ENCODE measurements around the gene OGG1. TPM values are rescaled to one million over a fixed set of nuclear protein-coding genes. Genes with fewer than 3 reads are reported as not detected.

OGG1 gene
- polyA plus RNA-seq, 3 donors from 2014 or later = 30.3 to 57.3 (median 44.4) TPM

DNA sequence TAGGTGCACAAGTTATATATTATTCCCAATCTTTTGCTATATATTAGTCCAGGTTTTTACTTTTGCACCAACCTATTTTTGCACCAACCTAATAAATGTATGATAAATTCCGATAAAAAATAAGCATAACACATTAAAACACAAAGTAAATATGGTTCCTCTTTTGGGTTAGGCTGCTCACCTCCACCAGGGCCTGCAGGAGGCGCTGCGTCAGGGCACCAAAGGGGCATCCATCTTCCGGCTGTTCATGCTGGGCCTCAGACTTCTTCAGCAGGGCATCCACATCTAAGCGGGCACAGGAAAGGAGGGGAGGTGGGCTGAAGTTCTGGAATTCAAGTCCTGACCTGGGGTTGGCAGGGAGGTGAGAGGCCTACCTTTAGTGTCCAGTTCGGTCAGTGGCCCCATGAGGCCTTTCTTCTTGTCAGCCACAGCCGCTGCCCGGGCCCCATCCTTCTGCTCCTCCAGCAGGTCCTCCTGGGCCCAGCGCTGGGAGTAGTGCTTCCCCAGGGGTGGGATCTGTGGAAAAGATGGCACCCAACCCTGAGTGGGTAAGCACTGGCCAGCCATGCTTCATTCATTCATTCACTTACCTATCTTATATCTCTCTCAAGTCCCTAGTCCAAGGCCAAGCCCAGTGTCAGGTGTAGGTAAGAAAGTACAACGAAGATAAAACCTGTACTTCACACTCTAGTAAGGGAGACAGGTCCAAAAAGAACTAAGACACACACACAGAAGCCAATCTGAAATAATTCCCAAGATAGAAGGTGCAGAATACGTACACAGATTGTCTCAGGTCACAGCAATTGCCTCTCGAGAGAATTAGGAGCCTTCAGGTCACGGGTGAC is 37.3 kb downstream of the OGG1 start:
- DNase-seq = no peak
- Mint-ChIP-seq H3K27me3 (ENCODE audit: low read depth in 3 of 3) (peaks cover 0 to 3% (median 0%) of the 10 kb centered on the region in 3 donors), H3K4me1 (peaks cover 41 to 45% of the 10 kb centered on the region in 2 donors), H3K9me3 (no peaks in the 10 kb centered on the region), H3K36me3 (peaks cover 24 to 54% (median 30%) of the 10 kb centered on the region in 3 donors), H3K27ac (peak overlapping the region in 4 of 6 donors; percentile 33 to 66 (median 48)), H3K4me3 (no peak overlapping the region)

DNA sequence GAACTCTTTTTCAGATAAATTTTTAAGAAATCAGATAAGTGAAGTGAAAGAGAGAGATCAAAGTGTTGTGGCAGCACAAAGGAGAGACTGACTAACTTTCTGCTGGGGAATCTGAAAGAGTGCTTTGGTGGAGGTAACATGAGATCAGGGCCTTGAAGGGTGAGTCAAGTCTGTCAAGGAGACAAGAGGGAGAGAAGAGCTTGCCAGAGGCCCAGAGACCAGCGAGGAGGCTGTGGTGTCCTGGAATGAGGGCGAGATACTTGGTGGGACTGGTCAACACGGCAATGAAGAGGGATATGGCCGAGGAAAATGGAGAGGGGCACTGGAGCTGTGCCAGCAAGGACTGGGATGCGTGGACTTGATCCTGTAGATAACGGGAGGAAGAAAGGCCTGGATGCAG is 38.0 kb downstream of the OGG1 start:
- H3K4me1 Mint-ChIP-seq = peaks cover 35 to 39% of the 10 kb centered on the region in 2 donors
- H3K27ac Mint-ChIP-seq = peak overlapping the region in 5 of 6 donors; percentile 33 to 66 (median 53)
- peaks cover 24 to 48% (median 30%) of the 10 kb centered on the region in 3 donors for H3K36me3 Mint-ChIP-seq
- no peak overlapping the region for H3K4me3 Mint-ChIP-seq
- H3K9me3 Mint-ChIP-seq = no peaks in the 10 kb centered on the region
- DNase-seq = no peak
- peaks cover 4 to 5% (median 4%) of the 10 kb centered on the region in 3 donors for H3K27me3 Mint-ChIP-seq (ENCODE audit: low read depth in 3 of 3)

DNA sequence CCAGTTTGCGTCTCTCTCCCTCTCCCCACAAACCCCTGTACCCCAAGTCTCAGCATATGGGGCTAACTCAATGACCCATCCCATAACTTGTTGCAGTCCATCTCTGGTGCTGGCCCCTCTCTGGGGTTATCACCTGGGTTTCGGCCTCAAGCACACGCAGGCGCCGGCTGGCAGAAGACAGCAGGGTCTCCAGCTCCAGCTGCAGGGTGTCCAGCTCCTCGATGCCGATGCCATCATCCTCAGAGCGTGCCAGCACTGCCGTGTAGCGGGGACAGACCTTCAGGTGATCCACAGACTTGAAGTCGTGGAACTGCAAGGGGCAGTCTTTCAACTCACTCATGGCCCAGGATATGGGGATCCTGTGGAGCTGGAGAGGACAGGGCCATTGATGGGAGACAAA is 41.4 kb downstream of the OGG1 start:
- peaks cover 17 to 39% (median 21%) of the 10 kb centered on the region in 3 donors for H3K36me3 Mint-ChIP-seq
- peak overlapping the region; percentile 95 to 100 (median 98) for H3K4me3 Mint-ChIP-seq
- H3K27ac Mint-ChIP-seq = peak overlapping the region; percentile 97 to 100 (median 98)
- peaks cover 5 to 13% (median 11%) of the 10 kb centered on the region in 3 donors for H3K27me3 Mint-ChIP-seq (ENCODE audit: low read depth in 3 of 3)
- H3K9me3 Mint-ChIP-seq = no peaks in the 10 kb centered on the region
- peaks cover 58 to 60% of the 10 kb centered on the region in 2 donors for H3K4me1 Mint-ChIP-seq
- DNase-seq = no peak

DNA sequence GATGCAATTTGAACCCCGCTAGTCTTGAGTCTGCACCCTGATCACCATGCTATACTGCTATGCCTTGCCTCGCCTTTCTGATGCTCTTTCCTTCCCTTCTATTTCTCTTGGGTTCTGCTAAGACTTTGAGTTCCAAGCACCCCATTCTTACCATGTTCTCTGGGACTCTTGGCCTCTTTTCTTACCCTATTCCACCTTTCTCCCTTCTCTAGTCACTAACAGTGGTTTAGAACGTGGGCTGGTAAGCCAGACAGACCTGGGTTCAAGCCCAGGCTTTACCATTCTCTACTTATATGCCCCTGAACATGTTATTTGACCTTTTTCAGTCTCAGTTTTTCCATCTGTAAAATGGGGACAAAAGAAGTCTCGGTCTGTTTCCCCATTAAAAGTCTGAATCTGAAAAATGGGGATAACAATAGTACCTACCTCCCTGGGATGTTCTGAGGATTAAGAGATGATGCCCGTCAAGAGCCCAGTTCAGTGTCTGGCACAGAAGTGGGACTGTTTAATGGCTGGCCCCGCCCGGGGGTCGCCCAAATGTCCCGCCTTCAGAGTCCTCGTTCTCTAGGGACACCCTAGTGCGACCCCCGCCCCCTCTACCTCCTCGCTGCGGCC is 42.1 kb downstream of the OGG1 start:
- H3K4me3 Mint-ChIP-seq = peak overlapping the region; percentile 95 to 100 (median 98)
- peaks cover 15 to 33% (median 19%) of the 10 kb centered on the region in 3 donors for H3K36me3 Mint-ChIP-seq
- peak overlapping the region; percentile 97 to 100 (median 98) for H3K27ac Mint-ChIP-seq
- peaks cover 5 to 13% (median 11%) of the 10 kb centered on the region in 3 donors for H3K27me3 Mint-ChIP-seq (ENCODE audit: low read depth in 3 of 3)
- no peak for DNase-seq
- H3K9me3 Mint-ChIP-seq = no peaks in the 10 kb centered on the region
- peaks cover 62 to 65% of the 10 kb centered on the region in 2 donors for H3K4me1 Mint-ChIP-seq

DNA sequence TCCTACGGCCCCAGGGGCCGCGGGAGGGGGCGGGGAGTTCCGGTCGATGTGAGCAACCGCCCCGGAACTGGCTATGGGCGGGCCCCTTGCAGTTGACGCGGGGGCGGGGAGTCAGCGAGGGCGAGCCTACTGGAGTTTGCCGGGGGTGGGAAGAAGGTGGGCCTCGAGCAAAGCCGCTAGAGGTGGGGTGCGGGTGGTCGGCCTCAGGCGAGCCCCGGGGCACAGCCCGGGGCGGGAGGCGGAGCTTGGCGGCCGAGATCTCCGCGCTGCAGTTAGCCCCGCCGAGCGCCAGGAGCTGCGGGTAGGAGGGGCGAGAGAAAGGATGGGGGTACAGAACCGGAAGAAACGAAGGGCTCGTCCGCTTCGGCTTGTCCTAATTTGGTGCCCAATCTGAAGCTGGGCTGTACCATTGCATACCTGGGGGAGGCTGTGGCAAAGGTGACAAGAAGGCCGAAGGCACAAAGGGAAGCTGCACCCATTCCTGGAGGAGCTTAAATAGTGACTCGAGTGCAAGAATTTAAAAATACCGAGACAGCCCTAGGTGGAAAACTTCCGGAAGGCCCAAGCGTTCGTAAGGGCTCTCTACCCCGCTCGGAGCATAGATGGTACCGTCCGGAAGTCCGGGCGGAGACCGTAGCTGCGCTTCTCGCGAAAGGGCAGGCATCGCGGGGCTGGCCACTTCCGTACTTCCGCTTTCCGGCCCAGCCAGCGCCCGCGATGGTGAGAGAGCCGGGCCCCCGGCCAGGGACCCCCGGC is 42.8 kb downstream of the OGG1 start, which contains the start of the genes ARPC4 and TADA3:
ARPC4 (plus strand) TSS at position 678 of the 756 bp plus-strand sequence; CDS start at position 718, 40 bp downstream.
TADA3 (minus strand) TSS at position 69 of the 756 bp plus-strand sequence. CDS start 1,007 bp downstream, outside the sequence.
- H3K27me3 Mint-ChIP-seq (ENCODE audit: low read depth in 3 of 3) = peaks cover 5 to 13% (median 11%) of the 10 kb centered on the region in 3 donors
- DNase-seq = peak; percentile 95 to 97 (median 97)
- H3K9me3 Mint-ChIP-seq = no peaks in the 10 kb centered on the region
- H3K4me3 Mint-ChIP-seq = peak within 1 kb of the TSS; percentile 95 to 100 (median 98)
- peaks cover 15 to 29% (median 23%) of the 10 kb centered on the region in 3 donors for H3K36me3 Mint-ChIP-seq
- peak within 1 kb of the TSS; percentile 97 to 100 (median 98) for H3K27ac Mint-ChIP-seq
- peaks cover 65 to 68% of the 10 kb centered on the region in 2 donors for H3K4me1 Mint-ChIP-seq

DNA sequence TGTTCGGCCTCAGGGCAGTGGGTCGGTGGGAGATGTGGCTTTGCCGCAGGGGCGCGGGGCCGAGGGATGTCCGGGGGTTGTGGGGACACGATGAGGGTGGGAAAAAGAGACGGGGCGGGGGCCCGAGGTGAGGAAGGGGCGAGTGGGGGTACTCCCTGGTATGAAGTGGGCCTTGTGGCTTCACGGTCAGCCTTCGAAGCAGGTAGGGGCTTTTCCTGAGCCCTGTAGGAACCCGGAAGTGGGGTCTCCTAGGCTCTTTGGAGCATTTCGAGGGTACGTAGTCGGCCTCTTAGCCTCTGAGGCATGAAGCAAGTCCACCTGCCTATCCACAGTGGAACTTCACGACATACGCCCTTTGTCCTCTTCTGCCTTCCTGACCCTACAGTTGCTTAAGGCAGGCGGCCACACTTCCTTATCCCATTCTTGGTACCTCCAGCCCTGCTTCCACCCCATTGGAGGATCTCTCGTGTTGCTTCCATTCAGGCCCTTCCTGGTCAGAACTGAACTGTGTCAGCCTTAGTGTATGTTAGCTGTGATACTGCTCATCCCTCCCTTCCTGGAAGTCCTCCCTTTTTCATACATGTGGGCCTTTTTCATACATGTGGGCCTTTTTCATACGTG is 43.5 kb downstream of the OGG1 start:
- H3K4me3 Mint-ChIP-seq = peak overlapping the region; percentile 95 to 100 (median 98)
- peaks cover 69 to 71% of the 10 kb centered on the region in 2 donors for H3K4me1 Mint-ChIP-seq
- peaks cover 3 to 13% (median 11%) of the 10 kb centered on the region in 3 donors for H3K27me3 Mint-ChIP-seq (ENCODE audit: low read depth in 3 of 3)
- DNase-seq = peak in 2 of 3 donors; percentile 34 to 41
- H3K9me3 Mint-ChIP-seq = no peaks in the 10 kb centered on the region
- H3K36me3 Mint-ChIP-seq = peaks cover 13 to 31% (median 22%) of the 10 kb centered on the region in 3 donors
- H3K27ac Mint-ChIP-seq = peak overlapping the region; percentile 97 to 100 (median 98)

DNA sequence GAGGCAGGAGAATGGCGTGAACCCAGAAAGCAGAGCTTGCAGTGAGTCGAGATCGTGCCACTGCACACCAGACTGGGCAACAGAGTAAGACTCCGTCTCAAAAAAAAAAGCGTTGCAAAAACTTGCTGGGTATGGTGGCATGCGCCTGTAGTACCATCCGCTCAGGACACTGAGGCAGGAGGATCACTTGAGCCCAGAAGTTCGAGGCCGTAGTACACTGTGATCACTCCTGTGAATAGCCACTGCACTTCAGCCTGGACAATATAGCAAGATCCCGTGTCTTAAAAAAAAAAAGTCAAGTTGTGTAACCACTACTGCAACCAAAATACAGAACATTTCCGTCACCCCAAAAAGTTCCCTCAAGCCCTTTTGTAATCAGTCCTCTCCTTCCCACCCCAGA is 44.6 kb downstream of the OGG1 start:
- H3K4me1 Mint-ChIP-seq = peaks cover 66 to 73% of the 10 kb centered on the region in 2 donors
- DNase-seq = no peak
- peaks cover 9 to 27% (median 17%) of the 10 kb centered on the region in 3 donors for H3K36me3 Mint-ChIP-seq
- H3K27me3 Mint-ChIP-seq (ENCODE audit: low read depth in 3 of 3) = peaks cover 3 to 13% (median 11%) of the 10 kb centered on the region in 3 donors
- peak overlapping the region; percentile 95 to 100 (median 98) for H3K4me3 Mint-ChIP-seq
- H3K9me3 Mint-ChIP-seq = no peaks in the 10 kb centered on the region
- peak overlapping the region; percentile 70 to 100 (median 84) for H3K27ac Mint-ChIP-seq

DNA sequence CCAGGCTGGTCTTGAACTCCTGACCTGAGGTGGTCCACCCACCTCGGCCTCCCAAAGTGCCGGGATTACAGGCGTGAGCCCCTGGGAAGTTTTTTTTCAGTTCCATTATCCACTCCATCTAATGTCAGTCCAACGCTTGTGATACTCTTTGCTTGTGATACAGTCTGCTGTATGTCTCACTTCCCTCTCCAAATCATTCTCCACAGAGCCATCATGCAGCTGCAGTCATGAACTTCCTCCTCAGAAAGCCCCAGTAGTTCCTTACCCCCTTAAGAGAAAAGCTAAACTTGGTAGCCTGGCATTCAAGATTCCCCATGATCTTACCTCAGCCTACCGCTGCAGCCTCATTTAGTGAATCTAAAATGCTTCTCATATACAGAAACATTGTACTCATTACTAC is 45.5 kb downstream of the OGG1 start:
- H3K4me3 Mint-ChIP-seq = peak overlapping the region; percentile 65 to 89 (median 79)
- H3K9me3 Mint-ChIP-seq = no peaks in the 10 kb centered on the region
- H3K27me3 Mint-ChIP-seq (ENCODE audit: low read depth in 3 of 3) = peaks cover 3 to 13% (median 11%) of the 10 kb centered on the region in 3 donors
- peaks cover 68 to 74% of the 10 kb centered on the region in 2 donors for H3K4me1 Mint-ChIP-seq
- H3K36me3 Mint-ChIP-seq = peaks cover 8 to 26% (median 11%) of the 10 kb centered on the region in 3 donors
- DNase-seq = no peak
- peak overlapping the region; percentile 32 to 91 (median 76) for H3K27ac Mint-ChIP-seq

DNA sequence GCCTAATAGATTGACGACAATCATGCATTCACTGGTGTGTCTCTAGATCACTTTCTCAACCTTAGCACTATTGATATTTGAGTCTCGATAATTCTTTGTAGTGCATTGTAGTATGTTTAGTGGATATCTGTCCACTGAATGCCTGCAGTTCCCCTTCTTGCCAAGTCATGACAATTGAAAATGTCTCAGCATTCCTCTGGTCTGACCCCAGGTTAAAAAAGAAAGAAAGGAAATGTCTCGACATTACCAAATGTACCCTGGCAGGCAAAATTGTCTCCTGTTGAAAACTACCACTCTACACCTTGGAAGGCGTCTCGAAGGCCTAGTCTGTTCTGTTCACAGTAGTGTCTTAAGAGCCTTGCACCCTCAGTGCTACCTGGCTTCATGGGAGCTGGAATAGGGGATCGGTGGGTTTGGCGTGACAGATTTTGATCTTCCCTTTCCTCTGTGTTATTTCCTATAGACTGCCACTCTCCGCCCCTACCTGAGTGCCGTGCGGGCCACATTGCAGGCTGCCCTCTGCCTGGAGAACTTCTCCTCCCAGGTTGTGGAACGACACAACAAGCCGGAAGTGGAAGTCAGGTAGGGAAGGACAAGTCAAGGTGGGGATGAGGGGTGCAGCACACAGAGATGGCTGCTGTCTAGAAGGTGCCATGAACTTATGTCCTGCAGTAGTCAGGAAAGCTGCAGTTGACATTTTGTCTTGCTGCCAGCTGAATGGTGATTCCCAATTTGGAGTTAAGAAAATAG is 47.6 kb downstream of the OGG1 start:
- no peaks in the 10 kb centered on the region for H3K9me3 Mint-ChIP-seq
- H3K4me3 Mint-ChIP-seq = no peak overlapping the region
- peak overlapping the region in 4 of 6 donors; percentile 27 to 72 (median 52) for H3K27ac Mint-ChIP-seq

DNA sequence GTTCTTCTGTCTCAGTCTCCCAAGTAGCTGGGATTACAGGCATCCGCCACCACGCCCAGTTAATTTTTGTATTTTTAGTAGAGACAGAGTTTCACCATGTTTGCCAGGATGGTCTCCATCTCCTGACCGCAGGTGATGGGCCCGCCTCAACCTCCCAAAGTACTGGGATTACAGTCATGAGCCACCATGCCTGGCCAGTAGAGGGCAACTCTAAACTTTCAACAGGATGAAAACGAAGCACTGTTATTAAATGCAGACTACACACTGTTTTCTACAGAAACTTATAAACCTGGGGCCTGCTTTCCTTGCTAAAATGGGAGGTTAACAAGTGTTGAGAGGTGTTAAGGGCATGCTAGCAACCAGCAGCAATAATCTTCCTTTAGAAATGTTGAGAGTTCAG is 50.8 kb downstream of the OGG1 start:
- peaks cover 15 to 47% (median 36%) of the 10 kb centered on the region in 3 donors for H3K36me3 Mint-ChIP-seq
- H3K4me3 Mint-ChIP-seq = no peak overlapping the region
- peaks cover 30 to 55% of the 10 kb centered on the region in 2 donors for H3K4me1 Mint-ChIP-seq
- peak overlapping the region in 2 of 6 donors; percentile 34 to 45 for H3K27ac Mint-ChIP-seq
- peaks cover 0 to 3% (median 0%) of the 10 kb centered on the region in 3 donors for H3K27me3 Mint-ChIP-seq (ENCODE audit: low read depth in 3 of 3)
- no peaks in the 10 kb centered on the region for H3K9me3 Mint-ChIP-seq
- no peak for DNase-seq

More for the DNA sequence above, 47.6 kb downstream of the OGG1 start:
- peaks cover 3 to 11% (median 10%) of the 10 kb centered on the region in 3 donors for H3K27me3 Mint-ChIP-seq (ENCODE audit: low read depth in 3 of 3)
- peaks cover 5 to 34% (median 11%) of the 10 kb centered on the region in 3 donors for H3K36me3 Mint-ChIP-seq
- peaks cover 48 to 55% of the 10 kb centered on the region in 2 donors for H3K4me1 Mint-ChIP-seq
- DNase-seq = no peak

DNA sequence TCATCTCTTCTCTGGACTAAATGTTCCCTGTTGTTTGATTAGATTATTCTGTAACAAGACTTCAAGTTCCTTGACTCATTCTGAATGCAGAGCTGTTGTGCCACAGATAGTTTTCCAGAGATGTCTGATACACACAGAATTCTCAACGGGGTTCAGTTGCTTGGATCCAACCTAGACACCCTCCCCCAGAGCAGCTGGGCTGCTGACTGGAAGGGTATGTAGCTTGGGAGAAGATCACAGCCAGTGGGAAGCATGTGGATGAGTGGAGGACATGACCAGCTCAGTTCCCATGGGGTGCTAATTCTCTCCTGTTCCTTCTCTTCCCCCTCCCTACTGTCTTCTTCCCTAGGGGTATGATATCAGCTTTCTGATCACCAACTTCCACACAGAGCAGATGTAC is 53.7 kb downstream of the OGG1 start:
- no peaks in the 10 kb centered on the region for H3K9me3 Mint-ChIP-seq
- peaks cover 25 to 53% of the 10 kb centered on the region in 2 donors for H3K4me1 Mint-ChIP-seq
- no peak overlapping the region for H3K4me3 Mint-ChIP-seq
- peaks cover 0 to 6% (median 0%) of the 10 kb centered on the region in 3 donors for H3K27me3 Mint-ChIP-seq (ENCODE audit: low read depth in 3 of 3)
- no peak for DNase-seq
- peaks cover 9 to 45% (median 30%) of the 10 kb centered on the region in 3 donors for H3K36me3 Mint-ChIP-seq
- peak overlapping the region in 5 of 6 donors; percentile 24 to 76 (median 71) for H3K27ac Mint-ChIP-seq

DNA sequence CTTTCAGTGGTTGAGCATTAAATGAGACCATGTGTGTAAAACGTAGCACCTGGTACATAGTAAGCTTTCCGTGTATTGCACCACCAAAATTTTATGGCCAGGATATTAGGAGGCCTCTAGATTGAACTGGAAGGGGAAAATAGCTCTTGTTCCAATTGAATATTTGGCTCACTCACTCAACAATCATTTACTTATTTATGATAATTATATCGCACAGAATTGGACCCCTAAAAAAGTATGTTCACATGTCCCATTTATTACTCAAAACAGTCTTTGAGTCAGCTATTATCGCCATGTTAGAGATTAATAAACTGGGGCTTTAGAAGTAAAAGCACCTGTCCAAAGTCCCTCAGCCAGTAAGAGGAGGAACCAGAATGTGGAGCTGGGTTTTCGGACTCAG is 55.2 kb downstream of the OGG1 start:
- H3K36me3 Mint-ChIP-seq = peaks cover 9 to 40% (median 30%) of the 10 kb centered on the region in 3 donors
- no peak overlapping the region for H3K4me3 Mint-ChIP-seq
- peaks cover 33 to 59% of the 10 kb centered on the region in 2 donors for H3K4me1 Mint-ChIP-seq
- DNase-seq = no peak
- peak overlapping the region in 1 of 6 donors; percentile 48 for H3K27ac Mint-ChIP-seq
- H3K9me3 Mint-ChIP-seq = no peaks in the 10 kb centered on the region
- H3K27me3 Mint-ChIP-seq (ENCODE audit: low read depth in 3 of 3) = peaks cover 0 to 11% (median 5%) of the 10 kb centered on the region in 3 donors

Data from immature natural killer cell (primary cell).